ENCODE data around the gene SDS.

GRCh38 chr12:113396200-113396599 lies 7.5 kb downstream of the SDS start:
- TF ChIP-seq GATA3 (IDR thresholded peaks at IDR 0.05; ENCODE audit: low read depth, low read length) (no peak), GATA2 (IDR thresholded peaks at IDR 0.05; ENCODE audit: low read depth, low read length) (no peak)

Data from SH-SY5Y (cell line).